ENCODE data around the gene SETBP1. TPM values are rescaled to one million over a fixed set of nuclear protein-coding genes. Genes with fewer than 3 reads are reported as not detected.

Gene SETBP1
- total RNA-seq, 4 donors from 2014 or later, result 3.3 to 86.6 (median 16.3) TPM

- Histone ChIP-seq H3K27me3 (no peaks in the 10 kb centered on the region), H3K9me3 (no peaks in the 10 kb centered on the region), H3K36me3 (no peaks in the 10 kb centered on the region), H3K4me3 (no peak overlapping the region), H3K4me1 (no peaks in the 10 kb centered on the region), H3K27ac (no peak overlapping the region)
- TF ChIP-seq POLR2A (IDR thresholded peaks at IDR 0.05), result no peak
- no peak for TF ChIP-seq CTCF (IDR thresholded peaks at IDR 0.05)
- no peak for DNase-seq
Measured at GRCh38 chr18:45063246-45064038, 382.8 kb downstream of the SETBP1 start.

GRCh38 chr18:45066210-45066609 is 385.5 kb downstream of the SETBP1 start:
- H3K36me3 ChIP-seq, result no peaks in the 10 kb centered on the region
- no peak overlapping the region for H3K4me3 ChIP-seq
- no peaks in the 10 kb centered on the region for H3K4me1 ChIP-seq
- TF ChIP-seq POLR2A (IDR thresholded peaks at IDR 0.05), result no peak
- no peak for TF ChIP-seq CTCF (IDR thresholded peaks at IDR 0.05)
- H3K27me3 ChIP-seq, result no peaks in the 10 kb centered on the region
- no peak for DNase-seq
- H3K9me3 ChIP-seq, result no peaks in the 10 kb centered on the region
- H3K27ac ChIP-seq, result no peak overlapping the region

GRCh38 chr18:45066886-45067285 is 386.2 kb downstream of the SETBP1 start:
- Histone ChIP-seq H3K36me3 (no peaks in the 10 kb centered on the region), H3K27ac (no peak overlapping the region), H3K9me3 (no peaks in the 10 kb centered on the region), H3K4me3 (no peak overlapping the region), H3K4me1 (no peaks in the 10 kb centered on the region), H3K27me3 (no peaks in the 10 kb centered on the region)
- TF ChIP-seq POLR2A (IDR thresholded peaks at IDR 0.05) (no peak), CTCF (IDR thresholded peaks at IDR 0.05) (no peak)
- DNase-seq, result no peak

- H3K36me3 ChIP-seq, result no peaks in the 10 kb centered on the region
- H3K27me3 ChIP-seq, result no peaks in the 10 kb centered on the region
- H3K9me3 ChIP-seq, result no peaks in the 10 kb centered on the region
- no peak overlapping the region for H3K27ac ChIP-seq
- DNase-seq, result no peak
- TF ChIP-seq CTCF (IDR thresholded peaks at IDR 0.05) (no peak), POLR2A (IDR thresholded peaks at IDR 0.05) (no peak)
- no peaks in the 10 kb centered on the region for H3K4me1 ChIP-seq
- H3K4me3 ChIP-seq, result no peak overlapping the region
Measured at GRCh38 chr18:45068400-45069094, 387.9 kb downstream of the SETBP1 start.

GRCh38 chr18:45069546-45069945 is 388.9 kb downstream of the SETBP1 start:
- Histone ChIP-seq H3K4me3 (no peak overlapping the region), H3K9me3 (no peaks in the 10 kb centered on the region), H3K27me3 (no peaks in the 10 kb centered on the region), H3K4me1 (no peaks in the 10 kb centered on the region), H3K36me3 (no peaks in the 10 kb centered on the region), H3K27ac (no peak overlapping the region)
- DNase-seq, result no peak
- TF ChIP-seq CTCF (IDR thresholded peaks at IDR 0.05), result no peak
- TF ChIP-seq POLR2A (IDR thresholded peaks at IDR 0.05), result no peak
